K562 (cell line): ENCODE results near the gene HDAC9.

Source experiments
- POLR2AphosphoS5 ChIP-seq: IDR thresholded peaks from 2 replicates; pipeline ENCODE4 v1.6.1; 2011; ENCODE audit warnings: mild to moderate bottlenecking, low read depth, low read length, moderate library complexity; ENCODE audit not compliant: control insufficient read depth, insufficient read depth
- TF ChIP-seq, protein P1 (sequence below), 3 experiments: IDR thresholded peaks in 2 of 3; conservative IDR thresholded peaks in 1 of 3; 2 replicates each; pipeline ENCODE4 v1.5.1; 2011 to 2012; ENCODE audit warnings: low read length in 3 of 3, mild to moderate bottlenecking in 3 of 3, control low read depth in 2 of 3, improper control_type of control experiment in 1 of 3, inconsistent platforms in 1 of 3, low read depth in 1 of 3, mixed read lengths in 1 of 3, moderate library complexity in 1 of 3; ENCODE audit not compliant: insufficient read depth in 2 of 3
- TF ChIP-seq, protein P2 (sequence below): sonication (generic); formaldehyde crosslinking; IDR thresholded peaks from 2 replicates; pipeline ENCODE4 v1.9.0; 2022; ENCODE audit warnings: mild to moderate bottlenecking, missing genetic modification reagents

DNA sequence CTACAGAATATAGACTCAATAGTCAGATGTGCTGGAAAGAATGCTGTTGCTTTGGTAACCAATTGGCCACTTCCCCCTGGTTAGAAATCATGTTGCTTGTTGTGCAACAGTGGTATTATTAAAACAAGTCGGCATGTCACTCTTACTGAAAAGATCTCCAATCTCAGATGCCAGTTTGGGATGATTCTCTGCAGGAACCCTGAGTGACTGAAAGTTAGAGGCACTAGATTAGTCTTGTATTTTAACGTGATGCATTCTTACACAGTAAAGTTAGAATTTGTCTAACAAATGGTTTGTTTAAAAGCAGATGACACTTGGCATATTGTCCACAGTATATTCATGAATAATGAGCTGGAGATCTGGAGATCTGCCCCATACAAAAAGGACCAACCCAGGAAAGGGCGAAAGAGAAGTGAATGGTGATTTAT lies 334.3 kb downstream of the HDAC9 start:
- TF ChIP-seq, protein P1, sequence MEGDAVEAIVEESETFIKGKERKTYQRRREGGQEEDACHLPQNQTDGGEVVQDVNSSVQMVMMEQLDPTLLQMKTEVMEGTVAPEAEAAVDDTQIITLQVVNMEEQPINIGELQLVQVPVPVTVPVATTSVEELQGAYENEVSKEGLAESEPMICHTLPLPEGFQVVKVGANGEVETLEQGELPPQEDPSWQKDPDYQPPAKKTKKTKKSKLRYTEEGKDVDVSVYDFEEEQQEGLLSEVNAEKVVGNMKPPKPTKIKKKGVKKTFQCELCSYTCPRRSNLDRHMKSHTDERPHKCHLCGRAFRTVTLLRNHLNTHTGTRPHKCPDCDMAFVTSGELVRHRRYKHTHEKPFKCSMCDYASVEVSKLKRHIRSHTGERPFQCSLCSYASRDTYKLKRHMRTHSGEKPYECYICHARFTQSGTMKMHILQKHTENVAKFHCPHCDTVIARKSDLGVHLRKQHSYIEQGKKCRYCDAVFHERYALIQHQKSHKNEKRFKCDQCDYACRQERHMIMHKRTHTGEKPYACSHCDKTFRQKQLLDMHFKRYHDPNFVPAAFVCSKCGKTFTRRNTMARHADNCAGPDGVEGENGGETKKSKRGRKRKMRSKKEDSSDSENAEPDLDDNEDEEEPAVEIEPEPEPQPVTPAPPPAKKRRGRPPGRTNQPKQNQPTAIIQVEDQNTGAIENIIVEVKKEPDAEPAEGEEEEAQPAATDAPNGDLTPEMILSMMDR (IDR thresholded peaks at IDR 0.05 in 2 of 3, conservative IDR thresholded peaks at IDR 0.05 in 1 of 3; ENCODE audit: insufficient read depth in 2 of 3, low read depth in 1 of 3, low read length in 3 of 3), result no peak
- TF ChIP-seq, protein P2, sequence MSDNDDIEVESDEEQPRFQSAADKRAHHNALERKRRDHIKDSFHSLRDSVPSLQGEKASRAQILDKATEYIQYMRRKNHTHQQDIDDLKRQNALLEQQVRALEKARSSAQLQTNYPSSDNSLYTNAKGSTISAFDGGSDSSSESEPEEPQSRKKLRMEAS (CRISPR knock-in tag), result no peak
- no peak for TF ChIP-seq POLR2AphosphoS5
